Osteocyte (in vitro differentiated cells): ENCODE data around the gene SLC13A5. TPM values are rescaled to one million over a fixed set of nuclear protein-coding genes. Genes with fewer than 3 reads are reported as not detected.

Experiments
- DNase-seq: peaks from one replicate; pipeline ENCODE4 v3.0.0; 2021; ENCODE audit warnings: mixed read lengths; ENCODE audit not compliant: unreplicated experiment; ENCODE audit errors: extremely low spot score
- H3K27ac Mint-ChIP-seq: one replicate; pipeline ENCODE4 v1.8.0; 2021; ENCODE audit warnings: mild to moderate bottlenecking, mixed read lengths; ENCODE audit not compliant: unreplicated experiment
- H3K27me3 Mint-ChIP-seq: one replicate; pipeline ENCODE4 v1.8.0; 2021; ENCODE audit warnings: mixed read lengths; ENCODE audit not compliant: unreplicated experiment
- H3K36me3 Mint-ChIP-seq: one replicate; pipeline ENCODE4 v1.8.0; 2021; ENCODE audit warnings: mixed read lengths; ENCODE audit not compliant: unreplicated experiment
- H3K4me1 Mint-ChIP-seq: one replicate; pipeline ENCODE4 v1.8.0; 2021; ENCODE audit warnings: mixed read lengths; ENCODE audit not compliant: unreplicated experiment
- H3K4me3 Mint-ChIP-seq: one replicate; pipeline ENCODE4 v1.8.0; 2021; ENCODE audit warnings: mild to moderate bottlenecking, moderate library complexity, mixed read lengths; ENCODE audit not compliant: unreplicated experiment
- H3K9me3 Mint-ChIP-seq: one replicate; pipeline ENCODE4 v1.8.0; 2021; ENCODE audit warnings: mixed read lengths; ENCODE audit not compliant: unreplicated experiment
- CTCF ChIP-seq: fragments of 200-600 bp; sonication (generic); IDR thresholded peaks from 2 replicates; pipeline ENCODE4 v1.5.0; 2021; ENCODE audit warnings: antibody characterized with exemption, mild to moderate bottlenecking, moderate library complexity
- total RNA-seq: library from RNA; stranded (reverse); gene quantifications from 2 replicates; pipeline ENCODE4 v1.2.1, GENCODE V29; 2021

SLC13A5 gene
- total RNA-seq, 1 donor from 2014 or later: not detected

- no peak for TF ChIP-seq CTCF
- no peaks in the 10 kb centered on the region for H3K27me3 Mint-ChIP-seq
- no peak overlapping the region for H3K27ac Mint-ChIP-seq
- H3K4me1 Mint-ChIP-seq: no peaks in the 10 kb centered on the region
- H3K9me3 Mint-ChIP-seq: no peaks in the 10 kb centered on the region
- no peaks in the 10 kb centered on the region for H3K36me3 Mint-ChIP-seq
- H3K4me3 Mint-ChIP-seq: no peak overlapping the region
- DNase-seq: no peak
Observed at GRCh38 chr17:6686026-6686425, 27.1 kb downstream of the SLC13A5 start.

- no peak for TF ChIP-seq CTCF
- no peak overlapping the region for H3K27ac Mint-ChIP-seq
- H3K27me3 Mint-ChIP-seq: peaks cover 1% of the 10 kb centered on the region
- H3K4me3 Mint-ChIP-seq: no peak overlapping the region
- no peak for DNase-seq
- H3K9me3 Mint-ChIP-seq: no peaks in the 10 kb centered on the region
- H3K4me1 Mint-ChIP-seq: no peaks in the 10 kb centered on the region
- H3K36me3 Mint-ChIP-seq: no peaks in the 10 kb centered on the region
Observed at GRCh38 chr17:6684881-6685767, 28.0 kb downstream of the SLC13A5 start.

- Mint-ChIP-seq H3K4me3 (no peak overlapping the region), H3K4me1 (no peaks in the 10 kb centered on the region), H3K27ac (no peak overlapping the region), H3K27me3 (peaks cover 3% of the 10 kb centered on the region), H3K9me3 (no peaks in the 10 kb centered on the region), H3K36me3 (no peaks in the 10 kb centered on the region)
- TF ChIP-seq CTCF: no peak
- DNase-seq: no peak
Observed at GRCh38 chr17:6684460-6684783, 28.7 kb downstream of the SLC13A5 start.

- Mint-ChIP-seq H3K27ac (no peak overlapping the region), H3K27me3 (peaks cover 3% of the 10 kb centered on the region), H3K4me1 (no peaks in the 10 kb centered on the region), H3K9me3 (no peaks in the 10 kb centered on the region), H3K4me3 (no peak overlapping the region), H3K36me3 (no peaks in the 10 kb centered on the region)
- no peak for DNase-seq
- TF ChIP-seq CTCF: no peak
Observed at GRCh38 chr17:6683730-6684459, 29.3 kb downstream of the SLC13A5 start.

- H3K4me3 Mint-ChIP-seq: no peak overlapping the region
- no peaks in the 10 kb centered on the region for H3K36me3 Mint-ChIP-seq
- DNase-seq: no peak
- no peak for TF ChIP-seq CTCF
- H3K4me1 Mint-ChIP-seq: no peaks in the 10 kb centered on the region
- H3K27ac Mint-ChIP-seq: no peak overlapping the region
- peaks cover 8% of the 10 kb centered on the region for H3K27me3 Mint-ChIP-seq
- H3K9me3 Mint-ChIP-seq: no peaks in the 10 kb centered on the region
Observed at GRCh38 chr17:6683081-6683684, 30.0 kb downstream of the SLC13A5 start.
